ENCODE data around the gene RASGRF1. TPM values are rescaled to one million over a fixed set of nuclear protein-coding genes. Genes with fewer than 3 reads are reported as not detected.

Gene RASGRF1
- total RNA-seq, 1 experiment from 2014 or later, result 0.70 TPM

DNA sequence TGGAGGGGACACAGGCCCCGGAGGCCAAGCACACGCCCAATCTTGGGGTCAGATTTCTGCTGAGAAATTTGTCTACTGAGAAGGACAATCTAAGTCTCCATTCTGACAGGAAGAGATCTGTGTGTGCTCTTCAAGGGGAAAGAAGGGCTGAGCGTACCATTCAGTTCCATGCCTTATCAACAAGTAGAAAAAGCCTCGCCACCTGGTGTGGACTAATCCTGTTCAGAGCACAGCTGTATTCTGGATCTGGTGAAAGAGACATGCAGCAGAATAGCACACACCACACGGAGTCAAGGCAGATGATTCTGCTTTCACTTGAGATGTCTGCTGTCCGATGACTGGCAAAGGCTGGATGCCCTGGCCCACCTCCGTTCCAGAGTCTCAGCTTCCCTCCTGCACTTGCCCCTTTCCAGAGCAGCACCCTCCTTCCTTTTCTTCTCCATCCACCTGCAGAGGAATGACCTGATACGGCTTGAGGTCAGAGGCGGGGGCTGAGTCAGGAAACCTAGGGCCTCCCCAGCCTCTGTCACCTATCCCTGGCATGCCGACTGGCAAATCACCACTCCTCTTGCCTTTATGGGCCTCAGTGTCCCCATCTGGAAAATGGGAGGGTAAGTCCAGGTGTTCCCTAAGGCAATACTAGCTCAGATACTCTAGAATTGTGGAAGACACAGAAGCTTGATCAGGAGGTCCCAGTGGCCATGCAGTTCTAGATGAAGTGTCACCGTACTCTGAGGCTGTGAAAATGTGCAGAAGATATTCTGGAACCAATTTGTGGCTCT lies 108.9 kb downstream of the RASGRF1 start:
- DNase-seq (ENCODE audit: unreplicated experiment), result no peak
- CTCF ChIA-PET, result interaction anchor here (0.9 to 4.8 kb wide), 3 partner anchors 61 to 203 kb away, joined by 3 to 40 read pairs (median 7); no protein-coding TSS in a partner anchor
- Mint-ChIP-seq H3K36me3 (ENCODE audit: insufficient read depth, unreplicated experiment) (no peaks in the 10 kb centered on the region), H3K4me1 (ENCODE audit: insufficient read depth, unreplicated experiment) (peaks cover 7% of the 10 kb centered on the region), H3K27me3 (ENCODE audit: insufficient read depth, unreplicated experiment) (no peaks in the 10 kb centered on the region), H3K9me3 (ENCODE audit: unreplicated experiment) (no peaks in the 10 kb centered on the region), H3K27ac (ENCODE audit: low read depth, unreplicated experiment) (no peak overlapping the region), H3K4me3 (ENCODE audit: unreplicated experiment) (no peak overlapping the region)
- intact Hi-C loops (cut with micrococcal nuclease), result no loop called here
- POLR2A ChIA-PET, result no interaction called here
- no TSS peak for BruUV-seq (replicated peaks)
- TF ChIP-seq, protein P1, sequence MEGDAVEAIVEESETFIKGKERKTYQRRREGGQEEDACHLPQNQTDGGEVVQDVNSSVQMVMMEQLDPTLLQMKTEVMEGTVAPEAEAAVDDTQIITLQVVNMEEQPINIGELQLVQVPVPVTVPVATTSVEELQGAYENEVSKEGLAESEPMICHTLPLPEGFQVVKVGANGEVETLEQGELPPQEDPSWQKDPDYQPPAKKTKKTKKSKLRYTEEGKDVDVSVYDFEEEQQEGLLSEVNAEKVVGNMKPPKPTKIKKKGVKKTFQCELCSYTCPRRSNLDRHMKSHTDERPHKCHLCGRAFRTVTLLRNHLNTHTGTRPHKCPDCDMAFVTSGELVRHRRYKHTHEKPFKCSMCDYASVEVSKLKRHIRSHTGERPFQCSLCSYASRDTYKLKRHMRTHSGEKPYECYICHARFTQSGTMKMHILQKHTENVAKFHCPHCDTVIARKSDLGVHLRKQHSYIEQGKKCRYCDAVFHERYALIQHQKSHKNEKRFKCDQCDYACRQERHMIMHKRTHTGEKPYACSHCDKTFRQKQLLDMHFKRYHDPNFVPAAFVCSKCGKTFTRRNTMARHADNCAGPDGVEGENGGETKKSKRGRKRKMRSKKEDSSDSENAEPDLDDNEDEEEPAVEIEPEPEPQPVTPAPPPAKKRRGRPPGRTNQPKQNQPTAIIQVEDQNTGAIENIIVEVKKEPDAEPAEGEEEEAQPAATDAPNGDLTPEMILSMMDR (IDR thresholded peaks at IDR 0.05; ENCODE audit: unreplicated experiment), result no peak

DNA sequence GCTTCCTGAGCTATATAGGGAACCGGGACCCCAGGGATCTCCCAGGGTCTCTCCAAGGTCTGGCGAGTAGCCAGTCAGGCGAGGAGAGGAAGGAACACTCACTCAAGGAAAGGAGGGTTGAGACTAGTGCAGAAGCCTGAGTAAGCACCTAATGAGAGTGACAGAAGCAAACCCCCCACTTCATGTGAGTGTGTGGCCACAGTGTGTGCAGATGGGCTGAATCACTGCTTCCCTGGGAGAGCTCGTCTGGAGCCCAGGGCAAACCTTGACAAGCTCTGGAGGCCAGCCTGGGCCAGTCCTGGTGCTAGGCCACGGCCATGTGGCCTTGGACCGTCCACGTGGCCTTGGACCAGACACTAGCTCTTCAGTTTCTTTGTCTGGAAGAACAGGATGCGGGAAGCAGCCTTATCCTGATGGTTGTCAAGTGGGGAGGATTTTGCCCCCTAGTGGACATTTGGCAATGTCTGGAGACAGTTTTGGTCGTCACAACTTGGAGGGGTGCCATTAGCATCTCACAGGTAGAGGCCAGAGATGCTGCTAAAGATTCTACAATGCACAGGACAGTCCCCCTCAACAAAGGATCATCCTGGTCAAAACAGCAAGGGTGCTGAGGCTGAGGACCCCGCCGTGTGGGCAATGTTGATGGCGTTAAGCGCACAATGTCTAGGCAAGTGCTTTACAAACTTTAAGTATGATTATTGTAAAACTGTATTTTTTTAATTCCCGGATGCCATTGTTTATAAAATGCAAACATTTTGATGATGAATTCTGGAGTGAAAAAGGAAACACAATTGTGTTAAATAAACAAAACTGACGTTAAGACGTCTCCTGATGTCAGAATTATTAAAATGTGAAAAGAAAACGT lies 110.9 kb downstream of the RASGRF1 start:
- H3K4me3 Mint-ChIP-seq (ENCODE audit: unreplicated experiment), result no peak overlapping the region
- H3K27me3 Mint-ChIP-seq (ENCODE audit: insufficient read depth, unreplicated experiment), result no peaks in the 10 kb centered on the region
- intact Hi-C loops (cut with micrococcal nuclease), result loop anchor here (1.0 to 5.0 kb wide), 3 partner anchors 47 to 205 kb away; no protein-coding TSS in a partner anchor
- H3K4me1 Mint-ChIP-seq (ENCODE audit: insufficient read depth, unreplicated experiment), result peaks cover 7% of the 10 kb centered on the region
- TF ChIP-seq, protein P1 (IDR thresholded peaks at IDR 0.05; ENCODE audit: unreplicated experiment), result peak; percentile 67
- ChIA-PET CTCF (interaction anchor here (0.7 to 4.8 kb wide), 24 partner anchors 8 to 335 kb away, joined by 3 to 40 read pairs (median 4); no protein-coding TSS in a partner anchor), POLR2A (interaction anchor here (0.9 to 2.0 kb wide), 3 partner anchors 23 to 205 kb away, joined by 3 to 6 read pairs (median 3); no protein-coding TSS in a partner anchor)
- no TSS peak for BruUV-seq (replicated peaks)
- H3K9me3 Mint-ChIP-seq (ENCODE audit: unreplicated experiment), result no peaks in the 10 kb centered on the region
- peak; percentile 91 for DNase-seq (ENCODE audit: unreplicated experiment)
- H3K36me3 Mint-ChIP-seq (ENCODE audit: insufficient read depth, unreplicated experiment), result no peaks in the 10 kb centered on the region
- no peak overlapping the region for H3K27ac Mint-ChIP-seq (ENCODE audit: low read depth, unreplicated experiment)

DNA sequence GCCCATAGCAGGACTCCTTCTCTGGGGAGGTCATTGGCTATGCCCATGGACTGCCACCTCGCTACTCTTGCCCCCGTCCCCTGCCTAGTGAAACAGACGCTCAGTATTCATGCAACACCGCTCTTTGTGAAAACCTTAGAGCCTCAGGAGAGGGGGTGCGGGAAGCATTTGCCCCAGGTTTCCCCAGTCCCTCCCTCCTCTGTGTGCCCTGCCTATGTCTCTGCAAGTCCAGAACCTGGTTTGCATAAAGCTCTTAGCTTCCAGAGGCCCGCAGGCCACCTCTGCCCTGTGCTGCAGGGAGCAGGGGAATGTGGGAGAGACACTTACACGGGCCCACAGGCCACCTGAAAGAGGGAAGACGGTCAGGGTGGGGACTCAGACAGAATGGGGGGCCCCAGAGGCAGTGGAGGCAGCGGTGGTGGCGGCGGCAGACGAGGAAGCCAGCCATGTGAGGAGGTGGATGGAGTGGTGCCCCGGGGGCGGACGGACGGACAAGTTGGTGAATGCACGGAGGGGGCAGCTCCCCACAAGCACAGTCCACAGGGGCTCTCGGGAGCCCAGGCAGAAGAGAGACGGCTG lies 111.9 kb downstream of the RASGRF1 start:
- Mint-ChIP-seq H3K27me3 (ENCODE audit: insufficient read depth, unreplicated experiment) (no peaks in the 10 kb centered on the region), H3K4me1 (ENCODE audit: insufficient read depth, unreplicated experiment) (peaks cover 7% of the 10 kb centered on the region), H3K4me3 (ENCODE audit: unreplicated experiment) (no peak overlapping the region), H3K36me3 (ENCODE audit: insufficient read depth, unreplicated experiment) (no peaks in the 10 kb centered on the region), H3K27ac (ENCODE audit: low read depth, unreplicated experiment) (no peak overlapping the region), H3K9me3 (ENCODE audit: unreplicated experiment) (no peaks in the 10 kb centered on the region)
- TF ChIP-seq, protein P1 (IDR thresholded peaks at IDR 0.05; ENCODE audit: unreplicated experiment), result no peak
- ChIA-PET POLR2A (interaction anchor here (1.1 kb wide), 1 partner anchor 206 kb away, joined by 3 read pairs; no protein-coding TSS in a partner anchor), CTCF (interaction anchor here (0.6 to 4.8 kb wide), 14 partner anchors 10 to 999 kb away, joined by 3 to 40 read pairs (median 4); no protein-coding TSS in a partner anchor)
- no TSS peak for BruUV-seq (replicated peaks)
- DNase-seq (ENCODE audit: unreplicated experiment), result no peak
- intact Hi-C loops (cut with micrococcal nuclease), result loop anchor here (1.0 to 5.0 kb wide), 3 partner anchors 46 to 206 kb away; no protein-coding TSS in a partner anchor
